K562 (cell line): ENCODE measurements around the gene OXSR1. TPM values are rescaled to one million over a fixed set of nuclear protein-coding genes. Genes with fewer than 3 reads are reported as not detected.
A peak's percentile ranks its signal among the peaks of the same experiment; 100 is the strongest.

Experiments
- BCOR ChIP-seq: fragments of 450-650 bp; IDR thresholded peaks from 2 replicates; pipeline ENCODE4 v1.6.1; 2016
- CBFA2T2 ChIP-seq: fragments of 450-650 bp; conservative IDR thresholded peaks from 2 replicates; pipeline ENCODE4 v1.6.1; 2017; ENCODE audit warnings: mild to moderate bottlenecking
- CEBPB ChIP-seq: fragments of 450-650 bp; IDR thresholded peaks from 2 replicates; pipeline ENCODE4 v1.6.1; 2016; ENCODE audit warnings: missing genetic modification characterization, missing compliant biosample characterization
- CREB3 ChIP-seq: fragments of 450-650 bp; conservative IDR thresholded peaks from 2 replicates; pipeline ENCODE4 v1.6.1; 2016; ENCODE audit warnings: missing genetic modification characterization, low read depth, mild to moderate bottlenecking, missing compliant biosample characterization, moderate library complexity
- EGR1 ChIP-seq: fragments of 450-650 bp; conservative IDR thresholded peaks from 2 replicates; pipeline ENCODE4 v1.6.1; 2017; ENCODE audit warnings: mild to moderate bottlenecking
- GTF2F1 ChIP-seq: IDR thresholded peaks from 2 replicates; pipeline ENCODE4 v1.6.1; 2011; ENCODE audit warnings: low read depth, low read length, improper control_type of control experiment
- MCM5 ChIP-seq: fragments of 450-650 bp; IDR thresholded peaks from 2 replicates; pipeline ENCODE4 v1.6.1; 2016; ENCODE audit warnings: low read depth
- MEIS2 ChIP-seq: fragments of 450-650 bp; IDR thresholded peaks from 2 replicates; pipeline ENCODE4 v1.6.1; 2014; ENCODE audit warnings: mild to moderate bottlenecking; ENCODE audit not compliant: partially characterized antibody
- PBX2 ChIP-seq, 2 experiments: IDR thresholded peaks in 1 of 2; conservative IDR thresholded peaks in 1 of 2; 2 replicates each; pipeline ENCODE4 v1.6.1; 2016; ENCODE audit warnings: low read depth in 2 of 2, mild to moderate bottlenecking in 1 of 2, missing compliant biosample characterization in 1 of 2, missing genetic modification characterization in 1 of 2, moderate library complexity in 1 of 2
- SIX5 ChIP-seq, 2 experiments: IDR thresholded peaks; 2 replicates each; pipeline ENCODE4 v1.6.1; 2011; ENCODE audit warnings: low read length in 2 of 2, borderline replicate concordance in 1 of 2, low read depth in 1 of 2, mild to moderate bottlenecking in 1 of 2, moderate library complexity in 1 of 2; ENCODE audit not compliant: insufficient read depth in 1 of 2
- SRSF9 ChIP-seq: fragments of 200-400 bp; formaldehyde crosslinking; IDR thresholded peaks from 2 replicates; pipeline ENCODE4 v1.6.1; 2017; ENCODE audit warnings: low read depth, low read length, borderline replicate concordance
- TSHZ1 ChIP-seq: fragments of 250-450 bp; sonication (Bioruptor Pico); IDR thresholded peaks from 2 replicates; pipeline ENCODE4 v1.4.0; 2020; ENCODE audit warnings: mild to moderate bottlenecking, moderate library complexity
- ZNF263 ChIP-seq: sonication (generic); formaldehyde crosslinking; IDR thresholded peaks from 2 replicates; pipeline ENCODE4 v1.8.0; 2022; ENCODE audit warnings: mild to moderate bottlenecking, missing genetic modification reagents, borderline replicate concordance
- ZNF277 ChIP-seq: fragments of 250-450 bp; sonication (Bioruptor Pico); IDR thresholded peaks from 2 replicates; pipeline ENCODE4 v1.8.0; 2022; ENCODE audit warnings: inconsistent platforms, mild to moderate bottlenecking, moderate library complexity, borderline replicate concordance
- polyA plus RNA-seq, 8 experiments: library from polyadenylated mRNA; depleted of rRNA in 4 of 8; stranded (reverse) in 5 of 8; unstranded in 3 of 8; fragments of >200 nt; fragmentation: Nextera tagmentation in 2 of 8; fragmentation: Illumina TruSeq in 1 of 8; extraction: Ambion mirVana in 2 of 8; extraction: Trizol in 1 of 8; gene quantifications; 2 replicates each; pipeline versions ENCODE4 v1.2.1 to v1.2.3, GENCODE V29; 2011 to 2014; ENCODE audit warnings: inconsistent platforms in 1 of 8, missing spikeins in 1 of 8
- total RNA-seq, 7 experiments: library from RNA; depleted of rRNA in 6 of 7; stranded (reverse); fragments of >200 nt in 6 of 7; fragmentation: Illumina TruSeq in 2 of 7; extraction: Trizol in 2 of 7; gene quantifications; 2 replicates each; pipeline versions ENCODE4 v1.2.1 to v1.2.3, GENCODE V29; 2011 to 2021; ENCODE audit warnings: low replicate concordance in 1 of 7

Gene OXSR1
- total and polyA plus RNA-seq, 9 of the 15 experiments (the other 6 are each of a cell fraction or from before 2014, with no cell fraction given) = 15.7 to 87.6 (median 48.7) TPM

- TF ChIP-seq TSHZ1 (CRISPR knock-in tag) = no peak
- no peak for TF ChIP-seq ZNF277
- TF ChIP-seq BCOR = no peak
- TF ChIP-seq EGR1 = no peak
- peak; percentile 32 for TF ChIP-seq MEIS2
- no peak for TF ChIP-seq SIX5 (IDR thresholded peaks at IDR 0.05; ENCODE audit: borderline replicate concordance in 1 of 2, insufficient read depth in 1 of 2, low read depth in 1 of 2, low read length in 2 of 2)
- TF ChIP-seq MCM5 = no peak
- no peak for TF ChIP-seq CBFA2T2
- no peak for TF ChIP-seq ZNF263
- no peak for TF ChIP-seq GTF2F1
- TF ChIP-seq SRSF9 = no peak
- TF ChIP-seq CEBPB (tag) = no peak
- TF ChIP-seq PBX2 (CRISPR knock-in tag; IDR thresholded peaks at IDR 0.05; ENCODE audit: low read depth) = no peak
- peak; percentile 59 for TF ChIP-seq PBX2 (tag; conservative IDR thresholded peaks at IDR 0.05; ENCODE audit: low read depth)
- TF ChIP-seq CREB3 (tag) = no peak
Observed at GRCh38 chr3:38278841-38279240, 113.5 kb downstream of the OXSR1 start (continued).
